IMR-90 (cell line): ENCODE measurements around the gene CTTN. TPM values are rescaled to one million over a fixed set of nuclear protein-coding genes. Genes with fewer than 3 reads are reported as not detected.

Experiments
- ATAC-seq: fragments of 200-7000 bp; cut with Tn5 transposase; 2 replicates; pipeline ENCODE4 v1.9.1; 2020; ENCODE audit warnings: low read depth, mild to moderate bottlenecking, moderate library complexity
- BruUV-seq: library from RNA; stranded (reverse); fragments of 400-500 nt; replicated peaks from 2 replicates; lab custom pipeline; 2021; lab: Mats Ljungman, UMichigan
- CTCF ChIA-PET: fragments of 300-600 bp; formaldehyde crosslinking; extraction: SDS; loops from one replicate; lab custom pipeline; 2021; ENCODE audit warnings: antibody characterized with exemption; lab: Yijun Ruan, JAX
- POLR2A ChIA-PET: fragments of 300-600 bp; sonication (Branson Sonifier 250); formaldehyde crosslinking; loops from one replicate; lab custom pipeline; 2022; ENCODE audit warnings: antibody characterized with exemption; ENCODE audit not compliant: unreplicated experiment; lab: Charles Lee
- DNase-seq: peaks from one replicate; pipeline ENCODE4 v3.0.0; 2013
- H2AFZ ChIP-seq: replicated peaks from 2 replicates; pipeline ENCODE3; 2013; ENCODE audit warnings: low read length, mild to moderate bottlenecking; ENCODE audit not compliant: poor library complexity
- H2AK5ac ChIP-seq: 2 replicates; pipeline ENCODE4 v1.6.1; 2013; ENCODE audit warnings: low read depth, low read length, inconsistent platforms
- H2AK9ac ChIP-seq: replicated peaks from 2 replicates; pipeline ENCODE3; 2013; ENCODE audit warnings: mild to moderate bottlenecking, low read depth, low read length, moderate library complexity; ENCODE audit not compliant: poor library complexity
- H2BK120ac ChIP-seq: 2 replicates; pipeline ENCODE4 v1.6.1; 2013; ENCODE audit warnings: low read depth, low read length, inconsistent platforms
- H2BK15ac ChIP-seq: 3 replicates; pipeline ENCODE4 v1.6.1; 2013; ENCODE audit warnings: low read depth, low read length, inconsistent platforms
- H2BK20ac ChIP-seq: 2 replicates; pipeline ENCODE4 v1.6.1; 2013; ENCODE audit warnings: low read depth, mild to moderate bottlenecking, inconsistent platforms, low read length, moderate library complexity
- H2BK5ac ChIP-seq: 2 replicates; pipeline ENCODE4 v1.6.1; 2013; ENCODE audit warnings: mild to moderate bottlenecking, low read depth, low read length, inconsistent platforms; ENCODE audit not compliant: poor library complexity, severe bottlenecking
- H3K14ac ChIP-seq: replicated peaks from 2 replicates; pipeline ENCODE4 v1.6.1; 2013; ENCODE audit warnings: low read depth, low read length, inconsistent platforms
- H3K18ac ChIP-seq: 2 replicates; pipeline ENCODE4 v1.6.1; 2013; ENCODE audit warnings: low read depth, low read length, control low read depth
- H3K23ac ChIP-seq: 2 replicates; pipeline ENCODE4 v1.6.1; 2013; ENCODE audit warnings: low read depth, low read length, inconsistent platforms
- H3K27ac ChIP-seq: 2 replicates; pipeline ENCODE4 v1.5.1; 2013; ENCODE audit warnings: mild to moderate bottlenecking, control low read depth, low read length; ENCODE audit not compliant: insufficient read depth
- H3K27me3 ChIP-seq: 2 replicates; pipeline ENCODE4 v1.6.1; 2013; ENCODE audit warnings: low read length; ENCODE audit not compliant: control insufficient read depth, insufficient read depth
- H3K36me3 ChIP-seq: 2 replicates; pipeline ENCODE4 v1.6.1; 2013; ENCODE audit warnings: low read length, mixed read lengths; ENCODE audit not compliant: control insufficient read depth, insufficient read depth
- H3K4ac ChIP-seq: 2 replicates; pipeline ENCODE4 v1.6.1; 2013; ENCODE audit warnings: low read depth, low read length, inconsistent platforms
- H3K4me1 ChIP-seq: 2 replicates; pipeline ENCODE4 v1.6.1; 2013; ENCODE audit warnings: low read length, mixed read lengths; ENCODE audit not compliant: control insufficient read depth, insufficient read depth
- H3K4me2 ChIP-seq: 2 replicates; pipeline ENCODE4 v1.6.1; 2013; ENCODE audit warnings: low read depth, mild to moderate bottlenecking, control low read depth, low read length, moderate library complexity
- H3K4me3 ChIP-seq: 2 replicates; pipeline ENCODE4 v1.5.1; 2013; ENCODE audit warnings: low read depth, mild to moderate bottlenecking, control low read depth, low read length, moderate library complexity; ENCODE audit not compliant: insufficient read depth
- H3K56ac ChIP-seq: 2 replicates; pipeline ENCODE4 v1.6.1; 2013; ENCODE audit warnings: low read length, inconsistent platforms; ENCODE audit not compliant: insufficient read depth; ENCODE audit errors: extremely low read depth
- H3K79me1 ChIP-seq, 2 experiments: 2 replicates each; pipeline ENCODE4 v1.6.1; 2013; ENCODE audit warnings: low read length in 2 of 2, inconsistent platforms in 1 of 2, low read depth in 1 of 2
- H3K9ac ChIP-seq: 2 replicates; pipeline ENCODE4 v1.6.1; 2013; ENCODE audit warnings: low read depth, low read length, control low read depth
- H3K9me1 ChIP-seq: 2 replicates; pipeline ENCODE4 v1.6.1; 2013; ENCODE audit warnings: low read length, inconsistent platforms; ENCODE audit not compliant: insufficient read depth
- H3K9me3 ChIP-seq: 2 replicates; pipeline ENCODE4 v1.6.1; 2013; ENCODE audit warnings: low read length; ENCODE audit not compliant: control insufficient read depth, insufficient read depth
- H4K20me1 ChIP-seq: 2 replicates; pipeline ENCODE4 v1.6.1; 2013; ENCODE audit warnings: low read length, inconsistent platforms; ENCODE audit not compliant: insufficient read depth
- H4K5ac ChIP-seq: 2 replicates; pipeline ENCODE4 v1.6.1; 2013; ENCODE audit warnings: mild to moderate bottlenecking, low read depth, low read length, control low read depth
- H4K8ac ChIP-seq, 2 experiments: 2 replicates each; pipeline ENCODE4 v1.6.1; 2013; ENCODE audit warnings: low read depth in 2 of 2, low read length in 2 of 2, control low read depth in 1 of 2, inconsistent platforms in 1 of 2
- H4K91ac ChIP-seq: 2 replicates; pipeline ENCODE4 v1.6.1; 2013; ENCODE audit warnings: low read depth, low read length, inconsistent platforms; ENCODE audit not compliant: insufficient read depth
- BHLHE40 ChIP-seq: fragments of 150-350 bp; IDR thresholded peaks from 2 replicates; pipeline ENCODE4 v1.6.1; 2016; ENCODE audit warnings: mild to moderate bottlenecking, low read depth, low read length
- CEBPB ChIP-seq: IDR thresholded peaks from 2 replicates; pipeline ENCODE4 v1.6.1; 2012; ENCODE audit warnings: low read depth, low read length, improper control_type of control experiment
- CHD1 ChIP-seq: IDR thresholded peaks from 2 replicates; pipeline ENCODE4 v1.6.1; 2012; ENCODE audit warnings: low read depth, low read length, improper control_type of control experiment
- CTCF ChIP-seq: conservative IDR thresholded peaks from 2 replicates; pipeline ENCODE4 v1.5.1; 2012; ENCODE audit warnings: mild to moderate bottlenecking, low read depth, low read length, improper control_type of control experiment
- ELK1 ChIP-seq: fragments of 150-350 bp; IDR thresholded peaks from 2 replicates; pipeline ENCODE4 v1.6.1; 2016; ENCODE audit warnings: low read depth, mild to moderate bottlenecking, low read length, moderate library complexity, borderline replicate concordance
- FOS ChIP-seq: fragments of 150-350 bp; IDR thresholded peaks from 2 replicates; pipeline ENCODE4 v1.6.1; 2016; ENCODE audit warnings: low read depth, low read length
- MAFK ChIP-seq: IDR thresholded peaks from 2 replicates; pipeline ENCODE4 v1.6.1; 2012; ENCODE audit warnings: low read depth, low read length, improper control_type of control experiment
- MAZ ChIP-seq: IDR thresholded peaks from 2 replicates; pipeline ENCODE4 v1.6.1; 2012; ENCODE audit warnings: low read depth, mild to moderate bottlenecking, low read length, improper control_type of control experiment, moderate library complexity, borderline replicate concordance
- MXI1 ChIP-seq: IDR thresholded peaks from 2 replicates; pipeline ENCODE4 v1.6.1; 2012; ENCODE audit warnings: low read depth, mild to moderate bottlenecking, low read length, moderate library complexity, borderline replicate concordance
- NFE2L2 ChIP-seq: fragments of 150-350 bp; IDR thresholded peaks from 2 replicates; pipeline ENCODE4 v1.6.1; 2016; ENCODE audit warnings: low read depth, mild to moderate bottlenecking, low read length
- POLR2A ChIP-seq: IDR thresholded peaks from 2 replicates; pipeline ENCODE4 v1.6.1; 2012; ENCODE audit warnings: mild to moderate bottlenecking, low read depth, low read length
- RAD21 ChIP-seq: IDR thresholded peaks from 2 replicates; pipeline ENCODE4 v1.6.1; 2012; ENCODE audit warnings: low read length, improper control_type of control experiment
- RCOR1 ChIP-seq: IDR thresholded peaks from 2 replicates; pipeline ENCODE4 v1.6.1; 2012; ENCODE audit warnings: mild to moderate bottlenecking, low read length, improper control_type of control experiment; ENCODE audit not compliant: insufficient replicate concordance
- SMC3 ChIP-seq: fragments of 150-350 bp; IDR thresholded peaks from 2 replicates; pipeline ENCODE4 v1.6.1; 2016; ENCODE audit warnings: low read depth, mild to moderate bottlenecking, antibody characterized with exemption, low read length, moderate library complexity
- USF2 ChIP-seq: fragments of 150-350 bp; IDR thresholded peaks from 2 replicates; pipeline ENCODE4 v1.6.1; 2017; ENCODE audit warnings: mild to moderate bottlenecking, antibody characterized with exemption, low read length, low read depth
- WGBS, 2 experiments: methylation state at CpG; one replicate each; pipeline versions ENCODE4 v1.1.5 to v1.1.7; 2013; ENCODE audit warnings: missing lambda C conversion rate in 2 of 2; ENCODE audit not compliant: insufficient read length in 1 of 2; ENCODE audit errors: extremely low coverage in 2 of 2; 5-methylcytosine and 5-hydroxymethylcytosine counted together
- dilution Hi-C: fragments of 300-500 bp; cut with HindIII; formaldehyde crosslinking; loops from one replicate; pipeline ENCODE4 v1.14.3; 2018; ENCODE audit warnings: low sequenced_read_pairs; ENCODE audit not compliant: unreplicated experiment
- in situ Hi-C: fragments of 300-500 bp; cut with MboI; formaldehyde crosslinking; loops from 3 replicates; pipeline ENCODE4 v1.14.3; 2019; ENCODE audit warnings: low sequenced_read_pairs, inconsistent platforms, mixed read lengths
- intact Hi-C: fragments of 100-400 bp; cut with micrococcal nuclease; formaldehyde crosslinking; loops from 2 replicates; pipeline ENCODE4 v1.10.0; 2022
- polyA plus RNA-seq, 3 experiments: library from polyadenylated mRNA; depleted of rRNA; stranded (reverse); fragments of >200 nt; gene quantifications; 2 replicates each; pipeline ENCODE4 v1.2.3, GENCODE V29; 2012; ENCODE audit warnings: low replicate concordance in 1 of 3
- total RNA-seq: library from RNA; depleted of rRNA; stranded (reverse); fragments of >200 nt; gene quantifications from 2 replicates; pipeline ENCODE4 v1.2.3, GENCODE V29; 2012

Gene CTTN
- total and polyA plus RNA-seq, 2 of the 4 experiments (the other 2 are of a cell fraction) = 287 to 296 TPM

GRCh38 chr11:70430671-70431574 lies 32.6 kb downstream of the CTTN start:
- Histone ChIP-seq H2BK15ac (no peak overlapping the region), H3K9me1 (no peaks in the 10 kb centered on the region), H3K27me3 (no peaks in the 10 kb centered on the region), H2AK9ac (no peak overlapping the region), H4K91ac (no peak overlapping the region), H2AFZ (peak overlapping the region; percentile 16), H2BK120ac (no peak overlapping the region), H2BK20ac (no peak overlapping the region), H3K4ac (no peak overlapping the region), H3K36me3 (peaks cover 80% of the 10 kb centered on the region), H3K14ac (no peak overlapping the region), H3K9ac (no peak overlapping the region), H3K56ac (no peak overlapping the region), H3K4me1 (no peaks in the 10 kb centered on the region), H3K27ac (no peak overlapping the region), H2AK5ac (no peak overlapping the region), H4K20me1 (peaks cover 63% of the 10 kb centered on the region), H3K9me3 (no peaks in the 10 kb centered on the region), H2BK5ac (no peak overlapping the region), H4K8ac (no peak overlapping the region), H3K4me2 (no peak overlapping the region), H3K79me1 (peaks cover 18 to 56% of the 10 kb centered on the region in 2 experiments), H3K4me3 (no peak overlapping the region), H4K5ac (no peak overlapping the region), H3K23ac (no peak overlapping the region), H3K18ac (no peak overlapping the region)
- WGBS, 2 experiments = 98% methylated on average over 7 of the region's 25 CpGs; no CpG with 5 or more reads in 1 of the 2 experiments
- CTCF ChIA-PET = no interaction called here
- no TSS peak for BruUV-seq
- intact Hi-C loops = no loop called here
- ATAC-seq = no peak
- in situ Hi-C loops = no loop called here
- POLR2A ChIA-PET = no interaction called here
- dilution Hi-C loops = no loop called here
- DNase-seq = no peak
- TF ChIP-seq MXI1 (no peak), ELK1 (no peak), BHLHE40 (no peak), MAFK (no peak), USF2 (no peak), NFE2L2 (no peak), CEBPB (no peak), SMC3 (no peak), RCOR1 (no peak), FOS (no peak), RAD21 (no peak), MAZ (no peak), POLR2A (no peak), CHD1 (no peak), CTCF (no peak)
